GM12865 (cell line): ENCODE results near the gene EPHA7.

Experiments used
- DNase-seq: peaks from one replicate; pipeline ENCODE4 v3.0.0; 2010; ENCODE audit warnings: low read depth
- H3K4me3 ChIP-seq: 2 replicates; pipeline ENCODE4 v1.5.1; 2011; ENCODE audit warnings: mild to moderate bottlenecking, low read depth, low read length, control low read depth
- CTCF ChIP-seq: IDR thresholded peaks from 2 replicates; pipeline ENCODE4 v1.5.1; 2011; ENCODE audit warnings: low read length, control low read depth, low read depth, inconsistent platforms; ENCODE audit not compliant: insufficient read depth; ENCODE audit errors: missing control alignments

The EPHA7 gene

GRCh38 chr6:93242049-93242448 lies 177.3 kb downstream of the EPHA7 start:
- H3K4me3 ChIP-seq = no peak overlapping the region
- DNase-seq = no peak
- no peak for TF ChIP-seq CTCF

GRCh38 chr6:93238632-93239031 lies 180.7 kb downstream of the EPHA7 start:
- DNase-seq = no peak
- TF ChIP-seq CTCF = no peak
- H3K4me3 ChIP-seq = no peak overlapping the region

GRCh38 chr6:93235775-93236174 lies 183.6 kb downstream of the EPHA7 start:
- no peak overlapping the region for H3K4me3 ChIP-seq
- no peak for DNase-seq
- TF ChIP-seq CTCF = no peak

GRCh38 chr6:93226822-93227221 lies 192.5 kb downstream of the EPHA7 start:
- no peak for DNase-seq
- no peak for TF ChIP-seq CTCF
- no peak overlapping the region for H3K4me3 ChIP-seq

- no peak overlapping the region for H3K4me3 ChIP-seq
- no peak for DNase-seq
- no peak for TF ChIP-seq CTCF
Observed at GRCh38 chr6:93222071-93222851, 197.1 kb downstream of the EPHA7 start.

- DNase-seq = no peak
- no peak for TF ChIP-seq CTCF
- H3K4me3 ChIP-seq = no peak overlapping the region
Observed at GRCh38 chr6:93219447-93219846, 199.9 kb downstream of the EPHA7 start.

- no peak for TF ChIP-seq CTCF
- H3K4me3 ChIP-seq = no peak overlapping the region
- no peak for DNase-seq
Observed at GRCh38 chr6:93218096-93218495, 201.3 kb downstream of the EPHA7 start.
